Iris pigment epithelial cell (primary cell): Measurements from ENCODE around the gene DOCK4.
A peak's percentile ranks its signal among the peaks of the same experiment; 100 is the strongest.

Experiments
- DNase-seq: peaks from one replicate; pipeline ENCODE4 v3.0.0-alpha.2; 2011; ENCODE audit warnings: low read depth

DOCK4 gene

GRCh38 chr7:112080978-112081377 lies 125.2 kb downstream of the DOCK4 start:
- DNase-seq, result peak; percentile 88

DNA sequence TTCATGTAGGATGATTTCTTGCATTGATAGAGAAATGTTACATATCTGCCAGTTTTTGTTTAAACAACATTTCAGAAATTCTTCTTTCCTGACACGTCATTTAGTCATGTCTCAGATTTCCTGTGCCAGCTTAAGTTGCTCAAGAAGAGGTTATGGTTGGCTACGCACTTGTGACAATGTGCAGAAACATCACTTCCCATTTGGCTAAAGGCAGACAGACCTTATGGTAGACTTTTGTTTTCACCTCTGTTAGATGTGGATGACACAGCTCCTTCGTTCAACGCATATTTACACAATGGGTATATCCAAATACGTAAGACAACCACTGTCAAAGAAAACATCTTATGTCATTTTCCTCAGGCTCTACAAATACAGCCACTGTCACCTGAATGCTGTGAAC lies 125.8 kb downstream of the DOCK4 start:
- DNase-seq, result peak; percentile 97

DNA sequence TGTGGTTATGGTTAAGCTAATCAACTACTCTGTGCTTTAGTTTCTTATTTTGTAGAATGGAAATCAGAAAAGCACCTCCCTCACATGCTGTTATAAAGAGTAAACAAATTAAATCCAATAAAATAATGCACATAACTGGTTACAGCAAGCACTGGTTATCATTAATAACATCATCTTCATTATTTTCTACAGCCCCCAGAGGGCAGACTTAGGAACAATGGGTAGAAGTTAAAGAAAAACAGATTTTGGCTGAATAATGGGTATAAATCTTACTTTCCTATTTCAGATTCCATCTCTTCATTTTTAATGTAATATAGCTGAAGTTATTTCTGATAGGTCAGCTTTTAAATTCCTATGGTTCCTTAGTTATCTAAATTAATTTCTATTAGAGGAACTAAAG lies 126.5 kb downstream of the DOCK4 start:
- peak; percentile 37 for DNase-seq

DNA sequence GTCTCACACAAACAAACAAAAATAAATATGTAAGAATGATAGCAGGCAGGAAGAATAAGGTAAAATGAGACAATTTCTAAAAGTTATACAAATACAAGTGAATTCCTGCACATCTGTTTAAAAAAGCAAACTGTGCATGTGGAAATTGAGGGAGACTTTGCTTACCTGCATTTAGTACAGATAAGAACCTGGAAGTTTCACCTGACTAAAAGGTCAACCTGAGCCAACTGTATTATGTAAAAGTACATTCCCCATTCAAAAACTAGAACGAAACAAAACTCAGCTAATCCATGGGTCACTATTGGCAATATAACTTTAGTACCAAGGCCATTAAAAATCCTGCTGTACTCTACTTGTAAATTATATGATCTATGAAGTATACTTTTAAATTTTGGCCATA lies 127.1 kb downstream of the DOCK4 start:
- DNase-seq, result no peak

DNA sequence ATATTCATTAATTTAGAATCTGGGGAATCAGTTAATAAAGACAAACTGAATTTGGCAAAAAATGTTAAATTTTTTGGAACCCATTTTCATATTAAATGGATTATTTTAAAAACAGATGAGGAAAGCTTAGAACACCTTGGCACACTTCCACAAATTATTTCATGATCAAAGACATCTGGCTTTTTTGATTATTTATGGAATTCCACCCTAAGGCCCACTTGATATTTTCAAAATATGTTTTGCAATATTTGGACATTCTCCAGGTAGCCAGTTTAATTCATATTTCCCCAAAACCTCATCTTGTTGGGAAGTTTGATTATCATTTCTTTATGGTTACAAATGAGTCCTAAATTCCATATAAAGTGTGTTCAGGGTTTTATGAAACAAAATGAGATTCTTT lies 129.9 kb downstream of the DOCK4 start:
- no peak for DNase-seq

- no peak for DNase-seq
Observed at GRCh38 chr7:112074464-112074863, 131.7 kb downstream of the DOCK4 start.

GRCh38 chr7:112073530-112073929 lies 132.7 kb downstream of the DOCK4 start:
- no peak for DNase-seq

GRCh38 chr7:112072541-112073245 lies 133.5 kb downstream of the DOCK4 start:
- no peak for DNase-seq

- no peak for DNase-seq
Observed at GRCh38 chr7:112071856-112072255, 134.3 kb downstream of the DOCK4 start.

DNA sequence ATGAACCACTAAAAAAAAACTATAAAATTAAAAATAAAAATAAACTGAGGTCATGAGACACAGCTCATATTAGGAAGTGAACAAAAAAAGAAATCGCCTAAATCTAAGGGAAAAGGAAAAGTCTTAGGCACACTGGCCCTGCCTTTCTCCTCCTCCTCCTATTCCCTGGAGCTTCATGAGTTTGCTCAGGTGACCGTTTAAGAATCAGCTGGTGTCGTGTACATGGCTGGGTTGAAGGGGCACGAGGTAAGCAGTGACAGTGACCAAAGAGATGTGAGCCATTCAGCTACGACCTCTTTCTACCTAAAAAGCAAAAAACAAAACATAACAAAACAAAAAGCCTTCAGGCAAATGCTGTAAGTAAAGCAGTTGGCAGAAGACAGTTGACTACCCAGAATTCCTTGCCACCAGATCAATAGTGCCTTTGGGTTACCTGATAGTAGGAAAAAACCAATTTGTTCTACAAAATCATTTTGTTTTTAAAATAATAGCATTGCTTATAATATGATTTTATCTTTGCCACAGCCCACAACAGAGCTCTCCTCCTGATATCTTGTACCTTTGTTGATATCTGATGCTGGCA lies 135.4 kb downstream of the DOCK4 start:
- no peak for DNase-seq

DNA sequence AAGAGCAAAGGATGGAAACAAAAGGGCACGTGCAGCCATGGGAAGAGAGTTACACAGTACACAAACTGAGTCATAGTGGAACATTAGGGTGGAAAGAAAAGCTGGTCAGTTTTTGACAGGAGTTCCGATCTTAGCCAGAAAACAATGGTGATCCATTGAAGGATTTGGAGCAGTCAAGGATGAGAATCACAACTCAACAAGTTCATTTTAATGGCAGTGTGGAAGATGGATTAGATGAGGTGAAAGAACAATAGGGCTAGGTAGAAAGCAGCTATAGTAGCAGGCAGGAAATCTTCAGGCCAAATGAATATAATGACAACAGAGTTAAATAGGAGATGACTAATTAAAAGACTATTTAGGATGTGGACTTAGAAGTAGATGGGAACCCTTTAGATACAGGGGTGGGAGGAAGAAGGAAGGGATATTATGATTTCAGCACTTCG lies 136.3 kb downstream of the DOCK4 start:
- DNase-seq, result peak; percentile 56

DNA sequence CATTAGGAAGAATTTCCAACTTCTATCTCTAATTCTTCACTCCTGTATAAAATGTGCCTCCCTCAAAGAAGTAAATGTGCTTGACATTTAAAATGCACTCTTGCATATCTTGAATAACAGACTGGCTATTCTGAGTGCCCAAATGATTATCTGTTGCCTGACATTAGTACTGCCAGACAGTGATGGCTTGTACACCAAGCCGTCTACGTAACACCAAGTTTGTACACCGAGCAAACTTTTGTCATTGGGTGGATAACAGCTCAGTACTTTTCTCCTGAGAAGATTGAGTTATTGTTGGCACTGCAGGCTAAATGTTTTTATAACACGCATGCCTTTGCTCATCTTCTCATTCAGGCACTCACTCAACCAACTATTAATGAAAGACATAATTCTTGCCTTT lies 137.2 kb downstream of the DOCK4 start:
- DNase-seq, result no peak

GRCh38 chr7:112067632-112068540 lies 138.3 kb downstream of the DOCK4 start:
- DNase-seq, result peak; percentile 18

DNA sequence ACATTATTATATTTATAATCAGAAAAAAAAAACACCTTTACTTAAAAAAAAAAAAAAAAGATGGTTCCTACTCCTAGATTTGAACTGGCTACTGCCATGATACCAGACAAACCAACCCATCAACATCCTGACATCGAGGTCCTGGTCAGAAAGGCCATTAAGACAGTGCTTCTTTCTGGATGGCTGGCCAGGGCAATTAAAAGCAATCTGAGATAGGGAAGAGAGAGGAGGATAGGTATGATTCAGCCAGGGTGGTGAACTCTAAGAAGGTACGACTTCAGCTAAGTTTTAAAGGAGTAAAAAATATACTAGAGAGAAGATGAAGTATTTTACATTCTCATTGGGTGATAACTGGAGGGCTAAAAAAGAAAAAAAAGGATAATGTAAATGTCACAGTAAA lies 139.0 kb downstream of the DOCK4 start:
- no peak for DNase-seq

GRCh38 chr7:112065758-112066157 lies 140.4 kb downstream of the DOCK4 start:
- no peak for DNase-seq

DNA sequence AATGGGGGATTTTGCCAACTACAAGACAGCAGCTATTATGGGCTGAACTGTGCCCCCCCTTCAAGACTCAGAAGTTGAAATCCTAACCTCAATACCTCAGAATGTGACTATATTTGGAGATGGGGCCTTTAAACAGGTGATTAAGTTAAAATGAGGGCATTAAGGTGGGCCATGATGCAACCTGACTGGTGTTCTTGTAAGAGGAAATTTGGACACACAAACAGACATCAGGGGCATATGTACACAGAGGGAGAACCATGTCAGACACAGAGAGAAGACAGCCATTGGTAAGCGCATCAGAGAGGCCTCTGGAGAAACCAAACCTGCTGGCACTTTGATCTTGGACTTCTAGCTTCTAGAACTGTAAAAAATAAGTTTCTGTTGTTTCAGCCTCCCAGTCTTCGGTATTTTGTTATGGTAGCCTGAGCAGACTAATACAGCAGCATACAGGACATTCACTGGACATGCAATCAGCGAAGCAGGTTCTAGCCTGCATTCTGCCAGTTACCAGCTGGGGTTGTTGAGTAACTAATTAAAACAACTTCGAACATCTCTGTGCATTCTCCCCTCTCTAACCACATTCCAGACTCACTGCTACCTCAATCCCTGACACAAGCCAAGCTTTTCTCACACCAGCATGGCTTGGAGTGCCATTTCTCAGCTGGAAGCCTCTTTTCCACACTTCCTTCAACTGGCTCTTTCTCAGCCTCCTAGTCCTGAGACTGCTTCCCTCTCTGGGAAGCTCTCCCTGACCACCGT lies 141.4 kb downstream of the DOCK4 start:
- no peak for DNase-seq

GRCh38 chr7:112063974-112064373 lies 142.2 kb downstream of the DOCK4 start:
- DNase-seq, result no peak

GRCh38 chr7:112061051-112061450 lies 145.1 kb downstream of the DOCK4 start:
- no peak for DNase-seq

DNA sequence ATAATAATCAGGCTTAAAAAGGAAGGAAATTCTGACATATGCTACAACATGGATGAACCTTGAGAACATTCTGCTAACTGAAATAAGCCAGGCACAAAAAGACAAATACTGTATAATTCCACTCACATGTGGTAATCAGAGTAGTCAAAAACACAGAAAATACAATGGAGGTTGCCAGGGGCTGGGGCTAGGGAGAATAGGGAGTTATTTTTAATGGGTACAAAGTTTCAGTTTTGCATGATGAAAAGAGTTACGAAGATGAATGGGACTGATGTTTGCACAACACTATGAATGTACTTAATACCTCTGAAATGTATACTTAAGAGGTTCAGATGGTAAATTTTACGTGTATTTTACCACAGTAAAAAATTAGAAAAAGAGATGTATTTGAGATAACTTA lies 145.6 kb downstream of the DOCK4 start:
- no peak for DNase-seq

DNA sequence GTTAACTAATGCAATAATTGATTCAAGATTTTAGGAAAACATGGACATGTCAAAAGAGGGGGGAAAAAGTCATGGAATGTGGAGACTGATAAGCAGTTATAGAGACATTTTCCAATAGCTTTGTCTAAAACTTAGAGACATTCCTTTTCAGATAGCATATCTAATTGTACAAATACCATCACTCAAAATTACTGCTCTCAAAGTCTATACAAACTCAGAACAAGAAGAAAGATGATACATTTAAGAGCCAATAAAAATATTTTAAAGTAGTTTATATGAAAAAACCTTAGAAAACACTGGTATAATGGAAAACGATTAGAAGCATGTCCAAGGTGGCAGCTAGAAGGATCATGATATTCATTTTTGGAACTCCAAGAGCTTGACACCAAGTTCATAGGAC lies 146.5 kb downstream of the DOCK4 start:
- no peak for DNase-seq

GRCh38 chr7:112058686-112059085 lies 147.5 kb downstream of the DOCK4 start:
- no peak for DNase-seq

- DNase-seq, result peak; percentile 94
Observed at GRCh38 chr7:112056409-112056808, 149.8 kb downstream of the DOCK4 start.
